NCI-H526 treated with DMSO at 0.1 percent for 48 hours (cell line): ENCODE measurements around the gene GLIPR1.
"Not testable (repeated sequence)": the region's sequence is repeated elsewhere in the genome, so short reads cannot be mapped to it uniquely, and the experiment has no call there.

Experiments used
- DNase-seq: peaks from one replicate; lab custom pipeline; 2025; lab: John Stamatoyannopoulos, UW

Gene GLIPR1

DNA sequence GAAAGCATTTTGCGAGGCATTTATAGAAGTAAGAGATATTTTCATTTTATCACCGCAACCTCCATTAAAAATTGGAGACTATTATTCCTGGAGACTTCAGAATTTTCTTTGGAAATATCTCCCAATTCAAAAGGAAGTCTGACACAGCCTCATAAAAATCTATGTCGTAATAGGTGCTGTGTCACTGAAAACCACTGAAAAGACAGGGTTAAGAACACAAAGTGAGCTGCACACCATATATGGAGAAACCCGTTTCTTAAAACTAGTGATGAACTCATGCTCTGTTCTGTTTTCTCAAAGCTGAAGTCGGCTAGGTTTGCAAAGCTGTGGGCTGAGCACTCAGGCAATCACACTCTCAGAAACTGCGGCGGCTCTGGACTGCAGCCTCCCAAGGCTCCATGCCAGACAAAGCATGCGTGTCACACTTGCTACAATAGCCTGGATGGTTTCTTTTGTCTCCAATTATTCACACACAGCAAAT, at the start of gene GLIPR1:
GLIPR1 (plus strand) TSS at position 287 of the 481 bp plus-strand sequence; CDS start at position 413, 126 bp downstream.
- no peak for DNase-seq

DNA sequence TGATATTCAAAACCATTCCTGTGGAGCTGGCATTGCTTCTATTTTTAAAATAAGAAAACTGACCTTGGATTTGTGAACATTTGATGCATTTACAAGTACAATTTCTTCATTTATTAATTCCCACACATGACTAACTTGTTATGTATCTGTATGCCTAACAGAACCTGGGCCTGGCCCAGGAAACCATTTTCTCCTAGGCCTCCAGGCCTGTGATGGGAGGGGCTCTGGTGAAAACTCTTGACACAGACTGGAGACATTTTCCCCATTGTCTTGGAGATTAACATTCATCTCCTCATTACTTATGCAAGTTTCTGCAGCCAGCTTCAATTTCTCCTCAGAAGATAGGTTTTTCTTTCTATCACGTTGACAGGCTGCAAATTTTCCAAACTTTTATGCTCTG, 47.6 kb upstream of the GLIPR1 start:
- DNase-seq: no peak

DNA sequence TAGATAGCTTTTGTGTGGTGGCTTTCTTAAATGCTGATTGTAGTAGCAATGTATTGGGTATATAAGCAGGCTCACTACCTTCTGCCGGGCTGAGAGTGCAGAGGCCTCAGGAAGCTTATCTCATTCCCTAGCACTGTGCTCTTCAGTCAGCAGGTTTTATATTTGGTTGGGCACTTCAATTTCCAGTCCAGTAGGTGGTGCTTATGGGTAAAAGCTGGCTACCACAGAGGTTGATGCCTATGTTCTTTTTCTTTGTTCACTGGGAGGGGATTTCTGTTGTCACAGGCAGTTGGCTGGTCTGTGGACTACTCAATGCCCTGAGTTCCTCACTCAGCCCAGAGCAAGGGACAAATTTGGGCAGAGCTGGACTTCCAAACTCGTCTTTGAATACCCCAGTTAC, 43.0 kb upstream of the GLIPR1 start:
- DNase-seq: no peak

DNA sequence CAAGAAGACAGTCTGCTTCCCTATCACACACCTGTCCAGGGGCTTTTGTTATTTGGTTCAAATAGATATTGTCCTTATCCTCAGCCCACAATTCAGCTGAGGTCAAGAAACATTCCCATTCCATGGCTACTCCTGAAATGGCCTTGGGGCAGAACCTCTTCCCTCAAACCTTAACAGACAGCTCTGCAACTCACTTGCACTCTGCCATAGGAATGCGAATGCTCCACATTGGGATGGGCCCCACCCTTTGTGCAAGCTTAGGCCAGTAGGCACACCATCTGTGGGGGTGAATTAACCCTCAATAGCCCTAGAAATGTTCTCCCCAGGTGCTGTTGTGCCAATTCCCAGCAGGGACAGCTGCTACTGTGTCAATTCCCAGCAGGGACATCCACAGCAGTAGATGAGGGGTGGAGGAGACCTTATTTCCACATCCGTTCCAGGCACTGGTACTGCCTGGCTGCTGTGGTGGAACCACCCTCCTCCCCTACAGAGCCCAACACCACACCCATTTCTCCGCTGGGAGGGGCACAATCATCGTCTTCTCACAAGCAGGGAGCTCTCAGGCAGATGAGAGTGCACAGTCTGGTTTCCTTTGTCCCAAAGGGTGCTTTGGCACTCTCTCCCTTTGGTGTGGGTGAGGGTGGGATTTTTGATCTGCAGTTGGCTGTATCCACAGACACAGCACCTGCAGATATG, 42.3 kb upstream of the GLIPR1 start:
- no peak for DNase-seq

DNA sequence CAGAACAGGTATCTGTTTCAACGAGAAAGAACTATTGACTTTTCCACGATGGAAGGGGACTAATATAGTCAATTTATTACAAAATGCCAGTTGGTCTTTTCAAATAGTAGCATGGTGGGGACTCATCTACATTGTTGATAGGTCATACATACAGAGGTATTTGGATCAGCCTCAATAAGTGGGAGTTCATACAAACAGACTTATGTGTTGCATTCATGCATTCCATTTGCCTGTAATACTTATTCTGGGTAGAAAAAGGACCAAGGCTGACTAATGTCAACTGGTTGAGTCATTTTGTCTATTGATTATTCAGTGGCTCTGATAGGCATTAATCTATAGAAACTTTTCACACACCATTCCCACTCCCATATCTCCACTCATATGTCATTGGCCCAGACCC, 41.5 kb upstream of the GLIPR1 start:
- no peak for DNase-seq

DNA sequence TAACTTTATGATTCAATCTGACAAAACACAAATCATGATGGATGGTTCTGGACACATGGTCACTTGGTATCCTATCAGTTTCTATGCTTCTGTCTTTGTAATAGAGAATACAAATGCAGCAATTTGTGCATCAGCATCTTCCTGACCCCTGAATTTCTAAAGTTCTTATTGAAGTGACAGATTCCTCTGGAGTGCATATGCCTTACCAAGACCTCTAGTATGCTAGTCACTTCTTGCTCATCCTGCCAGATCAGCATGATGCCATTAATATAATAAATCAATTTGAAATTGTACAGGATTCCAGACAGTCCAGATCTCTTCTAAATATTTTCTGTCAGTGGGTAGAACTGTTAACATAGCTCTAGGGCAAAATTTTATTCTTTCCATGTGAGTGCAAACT, 40.6 kb upstream of the GLIPR1 start:
- no peak for DNase-seq

DNA sequence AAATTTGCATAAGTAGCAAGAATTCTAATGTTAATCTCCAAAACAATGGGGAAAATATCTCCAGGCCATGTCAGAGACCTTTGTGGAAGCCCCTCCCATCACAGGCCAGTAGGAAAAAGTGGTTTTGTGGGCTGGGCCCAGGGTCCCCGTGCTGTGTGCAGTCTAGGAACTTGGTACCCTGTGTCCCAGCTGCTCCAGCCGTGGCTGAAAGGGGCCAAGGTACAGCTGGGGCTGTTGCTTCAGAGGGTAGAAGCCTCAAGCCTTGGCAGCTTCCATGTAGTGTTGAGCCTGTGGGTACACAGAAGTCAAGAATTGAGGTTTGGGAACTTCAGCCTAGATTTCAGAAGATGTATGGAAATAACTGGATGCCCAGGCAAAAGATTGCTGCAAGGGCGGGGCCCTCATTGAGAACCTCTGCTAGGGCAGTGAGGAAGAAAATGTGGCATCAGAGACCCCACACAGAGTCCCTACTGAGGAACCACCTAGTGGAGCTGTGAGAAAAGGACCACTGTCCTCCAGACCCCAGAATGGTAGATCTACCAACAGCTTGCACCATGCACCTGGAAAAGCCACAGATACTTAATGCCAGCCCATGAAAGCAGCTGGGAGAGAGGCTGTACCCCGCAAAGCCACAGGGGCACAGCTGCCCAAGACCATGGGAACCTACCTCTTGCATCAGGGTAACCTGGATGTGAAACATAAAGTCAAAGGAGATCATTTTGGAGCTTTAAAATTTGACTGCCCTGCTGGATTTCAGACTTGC, 38.7 kb upstream of the GLIPR1 start:
- DNase-seq: not testable (repeated sequence)

DNA sequence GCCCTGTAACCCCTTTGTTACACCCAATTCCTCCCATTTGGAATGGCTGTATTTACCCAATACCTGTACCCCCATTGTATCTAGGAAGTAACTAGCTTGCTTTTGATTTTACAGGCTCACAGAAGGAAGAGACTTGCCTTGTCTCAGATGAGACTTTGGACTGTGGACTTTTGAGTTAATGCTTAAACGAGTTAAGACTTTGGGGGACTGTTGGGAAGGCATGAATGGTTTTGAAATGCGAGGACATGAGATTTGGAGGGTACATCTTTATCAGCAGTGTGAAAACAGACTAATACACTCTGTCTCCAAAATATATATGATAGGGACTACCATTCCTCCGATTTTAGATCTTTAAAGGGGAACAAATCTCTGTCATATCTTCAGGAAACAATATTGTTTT, 38.1 kb upstream of the GLIPR1 start:
- not testable (repeated sequence) for DNase-seq

DNA sequence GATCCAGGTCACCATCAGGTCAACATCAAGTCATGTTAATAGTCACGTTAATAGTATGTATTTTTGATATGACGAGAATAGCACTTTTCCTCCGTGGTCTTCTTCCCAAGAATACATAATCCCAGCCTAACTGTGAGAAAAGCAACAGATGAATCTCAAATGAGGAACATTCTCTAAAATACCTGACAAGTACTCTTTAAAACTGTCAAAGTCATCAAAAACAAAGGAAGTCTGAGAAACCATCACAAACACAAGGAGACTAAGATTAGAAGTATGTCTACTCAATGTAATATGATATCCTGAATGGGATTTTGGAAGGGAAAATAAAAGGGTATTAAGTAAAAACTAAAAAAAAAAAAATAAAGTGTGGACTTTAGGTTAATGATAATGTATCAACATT, 36.8 kb upstream of the GLIPR1 start:
- DNase-seq: no peak

DNA sequence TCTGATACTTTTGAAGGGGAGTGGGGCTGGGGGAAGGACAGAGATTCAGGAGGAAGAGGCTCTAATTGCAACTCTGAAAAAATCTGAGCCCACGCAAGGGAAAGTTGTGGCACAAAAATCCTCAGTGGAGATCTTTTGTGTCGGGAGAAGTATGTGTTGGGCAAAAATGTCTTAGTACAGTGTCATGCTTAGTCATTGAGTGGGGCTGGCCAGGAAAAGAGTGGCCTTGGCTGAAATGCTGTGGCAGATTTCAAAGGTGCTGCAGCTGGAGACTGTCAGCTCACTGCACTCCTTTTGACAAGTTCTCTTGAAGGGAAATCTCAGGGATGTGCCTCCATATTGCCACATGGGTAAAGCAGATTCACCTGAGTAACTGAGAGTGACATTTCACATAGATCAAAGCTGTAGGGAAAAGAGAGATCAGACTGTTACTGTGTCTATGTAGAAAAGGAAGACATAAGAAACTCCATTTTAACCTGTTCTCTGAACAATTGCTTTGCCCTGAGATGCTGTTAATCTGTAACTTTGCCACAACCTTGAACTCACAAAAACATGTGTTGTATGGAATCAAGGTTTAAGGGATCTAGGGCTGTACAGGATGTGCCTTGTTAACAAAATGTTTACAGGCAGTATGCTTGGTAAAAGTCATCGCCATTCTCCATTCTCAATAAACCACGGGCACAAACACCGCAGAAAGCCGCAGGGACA, 36.0 kb upstream of the GLIPR1 start:
- no peak for DNase-seq

DNA sequence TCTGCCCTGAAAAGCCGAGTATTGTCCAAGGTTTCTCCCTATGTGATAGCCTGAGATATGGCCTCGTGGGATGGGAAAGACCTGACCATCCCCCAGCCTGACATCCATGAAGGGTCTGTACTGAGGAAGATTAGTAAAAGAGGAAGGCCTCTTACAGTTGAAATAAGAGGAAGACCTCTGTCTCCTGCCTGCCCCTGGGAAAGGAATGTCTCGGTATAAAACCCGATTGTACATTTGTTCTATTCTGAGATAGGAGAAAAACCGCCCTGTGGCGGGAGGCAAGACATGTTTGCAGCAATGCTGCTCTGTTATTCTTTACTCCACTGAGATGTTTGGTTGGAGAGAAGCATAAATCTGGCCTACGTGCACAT, 35.4 kb upstream of the GLIPR1 start:
- DNase-seq: not testable (repeated sequence)

DNA sequence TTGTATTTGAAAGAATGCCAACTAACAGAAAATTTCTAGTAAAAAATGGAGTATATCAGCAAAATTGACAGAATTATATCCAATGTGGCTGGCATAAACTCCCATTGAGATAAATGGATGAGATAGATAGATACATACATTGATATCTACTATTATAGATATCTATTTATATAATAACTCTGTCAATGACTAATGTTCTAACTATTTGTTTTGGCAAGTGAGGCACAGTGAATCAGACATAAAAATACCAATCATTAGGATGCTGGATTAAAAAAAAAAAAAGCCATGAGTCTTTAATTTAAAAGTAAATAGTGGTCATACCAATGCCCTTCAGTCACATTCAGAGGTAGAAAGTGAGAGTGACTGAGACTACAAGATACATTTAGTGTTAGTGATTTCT, 33.7 kb upstream of the GLIPR1 start:
- DNase-seq: no peak

DNA sequence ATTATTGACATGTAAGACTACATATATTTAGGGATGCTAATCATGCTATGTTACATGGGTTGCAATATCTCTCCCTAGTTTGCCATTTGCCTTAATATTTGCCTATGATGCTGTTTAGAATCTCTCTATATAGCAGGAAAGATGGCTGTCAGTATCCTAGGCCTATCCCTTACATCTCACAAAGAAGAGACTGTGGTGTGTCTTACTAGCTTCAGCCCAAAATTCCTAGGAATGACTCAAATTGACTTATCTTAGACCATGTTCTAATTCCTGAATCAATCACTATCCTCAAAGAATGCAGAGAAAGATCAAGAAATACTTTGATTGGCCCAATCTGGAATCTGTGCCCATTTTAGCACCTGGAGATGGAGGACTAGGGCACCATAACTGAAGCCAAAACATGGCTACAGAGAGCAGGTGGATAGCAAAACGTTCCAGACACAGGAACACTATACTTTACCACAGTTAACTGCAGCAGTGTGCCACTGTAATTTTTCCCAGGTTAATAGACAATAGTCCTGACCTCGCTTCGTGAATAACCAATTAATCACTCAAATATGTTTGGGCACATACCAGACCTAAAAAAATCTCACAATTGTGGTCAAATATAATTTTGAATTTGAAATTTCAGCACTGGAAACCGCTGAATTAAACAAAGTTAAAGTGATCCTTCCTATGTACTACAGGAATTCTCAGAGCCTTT, 32.7 kb upstream of the GLIPR1 start:
- DNase-seq: no peak

DNA sequence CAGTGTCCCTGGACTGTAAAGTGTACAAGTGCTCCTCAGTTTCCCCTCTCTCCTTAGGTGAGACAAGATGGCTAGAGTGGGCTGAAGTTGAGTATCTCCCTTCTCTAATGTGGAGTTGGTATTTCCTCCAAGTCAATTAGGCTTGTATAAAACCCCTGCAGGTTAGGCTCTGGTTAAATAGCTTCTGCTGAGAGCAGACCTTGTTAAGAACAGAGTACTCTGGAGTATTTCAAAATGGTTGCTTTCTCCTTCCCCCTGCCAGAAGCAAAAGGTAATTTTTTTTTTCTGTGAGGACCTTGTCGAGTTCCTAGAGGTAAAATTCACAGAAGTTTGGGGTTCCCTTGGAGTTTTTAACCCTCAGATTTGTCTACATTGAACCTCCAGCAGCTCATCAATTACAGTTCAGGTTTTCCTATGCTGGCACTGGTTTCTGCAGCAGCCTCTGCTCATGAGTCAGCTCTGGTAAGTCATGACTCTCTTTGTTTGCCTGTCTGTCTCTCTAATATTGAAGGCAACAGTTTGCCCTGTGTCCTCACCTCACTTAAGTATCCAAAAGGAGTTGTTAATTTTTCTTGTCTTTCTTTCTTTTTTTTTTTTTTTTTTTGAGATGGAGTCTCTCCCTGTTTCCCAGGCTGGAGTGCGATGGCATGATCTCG, 27.8 kb upstream of the GLIPR1 start:
- DNase-seq: no peak

DNA sequence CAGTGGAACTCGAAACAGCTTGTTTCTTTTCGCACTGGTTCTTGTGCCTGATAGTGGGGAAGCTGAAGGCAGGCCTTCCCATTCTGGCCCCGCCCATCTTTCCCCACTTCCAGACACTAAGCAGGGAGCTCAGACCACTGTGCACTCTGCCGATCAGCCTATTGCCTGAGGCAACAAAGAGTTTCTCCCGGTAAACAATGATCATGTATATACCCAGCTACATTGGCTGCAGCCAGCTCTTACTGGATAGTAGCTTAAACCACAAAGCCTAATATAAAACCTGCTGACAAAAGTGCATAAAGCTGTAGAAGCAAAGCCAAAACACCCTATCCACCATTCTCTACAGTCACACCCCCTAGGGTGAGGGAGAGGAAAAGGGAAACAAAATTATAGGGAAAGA, 24.7 kb upstream of the GLIPR1 start:
- no peak for DNase-seq

DNA sequence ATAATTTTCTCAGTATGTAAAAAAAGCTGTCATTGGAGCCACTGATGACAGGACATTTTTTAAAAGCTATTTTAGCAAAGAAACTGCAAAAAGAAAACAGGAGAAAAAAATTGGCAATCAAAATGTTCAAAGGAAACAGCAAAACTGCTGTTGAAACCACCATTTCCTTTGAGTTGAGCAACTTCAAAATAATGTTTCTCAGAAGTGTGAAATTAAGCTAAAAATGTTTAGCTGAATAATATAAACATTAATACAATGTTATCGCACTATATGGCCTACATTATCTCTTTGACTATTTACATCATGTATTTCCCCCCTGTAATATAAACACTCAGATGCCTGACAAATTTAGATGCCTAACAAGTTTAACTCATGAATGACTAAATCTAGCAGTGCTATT, 23.4 kb upstream of the GLIPR1 start:
- no peak for DNase-seq

DNA sequence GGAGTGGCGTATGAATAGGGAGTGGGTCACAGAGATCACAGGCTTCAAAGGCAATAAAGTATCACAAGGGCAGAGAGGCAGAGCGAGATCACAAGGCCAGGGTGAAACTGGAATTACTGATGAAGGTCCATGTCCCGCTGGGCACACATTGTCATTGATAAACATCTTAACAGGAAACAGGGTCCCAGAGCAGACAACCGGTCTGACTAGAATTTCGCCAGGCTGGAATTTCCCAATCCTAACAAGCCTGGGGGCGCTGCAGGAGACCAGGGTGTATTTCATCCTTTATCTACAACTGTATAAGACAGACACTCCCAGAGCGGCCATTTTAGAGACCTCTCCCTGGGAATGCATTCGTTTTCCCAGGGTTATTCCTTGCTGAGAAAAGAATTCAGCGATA, 22.7 kb upstream of the GLIPR1 start:
- not testable (repeated sequence) for DNase-seq

DNA sequence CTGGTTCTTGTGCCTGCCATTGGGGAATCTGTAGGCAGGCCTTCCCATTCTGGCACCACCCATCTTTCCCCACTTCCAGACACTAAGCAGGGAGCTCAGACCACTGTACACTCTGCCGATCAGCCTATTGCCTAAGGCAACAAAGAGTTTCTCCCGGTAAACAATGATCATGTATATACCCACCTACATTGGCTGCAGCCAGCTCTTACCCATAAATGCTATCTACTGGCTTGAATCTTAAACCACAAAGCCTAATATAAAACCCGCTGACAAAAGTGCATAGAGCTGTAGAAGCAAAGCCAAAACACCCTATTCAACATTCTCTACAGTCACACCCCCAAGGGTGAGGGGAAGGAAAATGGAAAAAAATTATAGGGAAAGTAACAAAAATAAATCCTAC, 20.8 kb upstream of the GLIPR1 start:
- DNase-seq: no peak

DNA sequence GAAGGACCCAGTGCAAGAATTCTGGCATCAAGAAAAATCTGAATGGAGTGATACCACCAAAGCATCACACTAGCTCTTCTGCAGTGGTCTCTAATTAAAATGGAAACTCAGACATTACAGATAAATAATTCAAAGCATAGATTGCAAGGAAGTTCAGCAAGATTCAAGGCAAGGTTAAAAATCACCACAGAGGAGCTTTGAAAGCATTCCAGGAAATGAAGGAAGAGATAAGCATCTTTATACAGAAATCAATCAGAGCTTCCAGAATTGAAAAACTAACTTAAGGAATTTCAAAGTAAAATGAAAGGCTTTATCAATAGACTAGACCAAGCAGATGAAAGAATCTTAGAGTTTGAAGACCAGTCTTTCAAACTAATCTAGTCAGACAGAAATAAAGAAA, 20.4 kb upstream of the GLIPR1 start:
- no peak for DNase-seq

DNA sequence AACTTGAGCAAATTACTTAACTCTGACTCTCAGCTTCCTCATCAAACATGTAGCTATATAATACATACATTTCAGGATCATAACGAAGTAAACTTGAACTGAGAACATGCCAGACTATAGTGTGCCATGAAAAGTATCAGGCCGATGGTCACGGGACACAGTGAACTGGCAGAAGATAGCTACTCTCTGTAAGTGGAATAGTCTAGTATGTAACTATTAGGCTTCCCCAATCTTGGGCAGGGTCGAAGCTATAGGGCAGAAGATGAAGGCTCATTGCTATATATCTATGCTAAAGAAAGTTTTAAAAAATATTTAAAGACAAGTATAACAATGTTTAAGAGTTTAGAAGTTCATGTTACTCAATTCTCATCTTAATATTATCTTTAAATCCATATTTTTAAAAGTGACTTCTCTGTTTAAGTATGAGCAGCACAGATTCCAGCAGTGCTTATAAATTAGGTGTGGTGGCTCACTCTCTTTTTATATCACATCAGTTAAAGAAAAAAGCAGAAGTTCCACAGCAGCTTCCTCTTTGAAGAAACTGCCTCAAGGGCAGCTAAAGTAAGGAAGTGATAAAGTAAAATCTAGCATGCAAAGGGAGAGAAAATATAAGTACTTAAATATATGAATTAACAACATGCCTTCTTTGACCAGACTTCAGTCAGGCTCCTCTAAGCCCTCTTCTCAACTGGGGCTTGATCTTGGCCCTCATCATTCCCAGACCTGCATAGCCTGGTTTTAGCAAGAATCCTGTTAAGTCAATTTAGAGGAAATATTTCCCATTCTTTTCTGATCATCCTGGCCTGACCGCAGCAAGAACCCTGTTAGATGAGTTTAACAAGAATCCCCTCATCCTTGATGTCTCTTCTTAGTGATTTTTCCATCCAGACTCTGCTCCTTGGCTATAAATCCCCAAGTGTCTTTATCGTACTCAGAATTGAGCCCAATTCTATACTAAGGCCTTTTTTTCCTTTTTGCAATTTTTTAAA, 8.4 kb upstream of the GLIPR1 start:
- DNase-seq: no peak

DNA sequence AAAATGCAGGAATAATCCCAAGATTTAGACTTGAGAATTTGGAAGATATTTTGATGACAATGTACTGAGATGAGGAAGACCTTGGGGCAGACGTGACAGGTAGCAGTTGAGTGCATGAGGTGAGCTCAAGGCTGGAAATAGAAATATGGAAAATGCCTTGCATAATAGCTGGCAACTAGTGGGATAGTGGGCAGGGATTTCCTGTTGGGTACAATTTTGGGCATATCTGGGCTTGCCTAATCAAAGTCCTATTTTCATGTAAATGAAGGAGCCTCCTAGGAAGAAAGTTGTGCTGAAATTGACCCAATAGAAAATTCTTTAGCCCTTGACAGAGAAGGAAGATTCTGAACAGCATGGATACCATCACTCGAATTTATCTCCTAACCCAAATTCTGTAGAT, 6.4 kb upstream of the GLIPR1 start:
- DNase-seq: no peak
